Testis (tissue), 3 donors: ENCODE results near the gene PTGS2. TPM values are rescaled to one million over a fixed set of nuclear protein-coding genes. Genes with fewer than 3 reads are reported as not detected.
"Not testable (repeated sequence)": the region's sequence is repeated elsewhere in the genome, so short reads cannot be mapped to it uniquely, and the experiment has no call there.

Experiments
- DNase-seq: peaks from one replicate; pipeline ENCODE4 v3.0.0-alpha.2; 2019
- H3K27ac ChIP-seq, 2 donors: fragments of 200-600 bp; sonication (generic); one replicate each; pipeline ENCODE4 v1.5.1; 2019
- H3K27me3 ChIP-seq: fragments of 200-600 bp; sonication (generic); one replicate; pipeline ENCODE4 v1.5.1; 2019
- H3K36me3 ChIP-seq: fragments of 200-600 bp; sonication (generic); one replicate; pipeline ENCODE4 v1.5.1; 2017; ENCODE audit warnings: low read depth; ENCODE audit errors: missing control alignments
- H3K4me1 ChIP-seq: fragments of 200-600 bp; sonication (generic); one replicate; pipeline ENCODE4 v1.5.1; 2019
- H3K4me3 ChIP-seq, 2 donors: fragments of 200-600 bp; sonication (generic); one replicate each; pipeline ENCODE4 v1.5.1; 2017 to 2019
- H3K9me3 ChIP-seq: fragments of 200-600 bp; sonication (generic); one replicate; pipeline ENCODE4 v1.5.1; 2017
- POLR2A ChIP-seq: fragments of 450-650 bp; IDR thresholded peaks from one replicate; pipeline ENCODE4 v1.6.1; 2017; ENCODE audit warnings: antibody characterized with exemption, mild to moderate bottlenecking, moderate library complexity
- WGBS, 2 donors: methylation state at CpG; one replicate each; pipeline ENCODE4 v1.1.5; 2018; 5-methylcytosine and 5-hydroxymethylcytosine counted together
- intact Hi-C: fragments of 100-400 bp; cut with DNase I; formaldehyde crosslinking; loops from one replicate; pipeline ENCODE4 v1.15.1; 2023; ENCODE audit warnings: low total_unique reads
- polyA plus RNA-seq: library from polyadenylated mRNA; stranded (reverse); fragments of 350-450 nt; fragmentation: Illumina TruSeq; extraction: RNeasy Lipid Tissue Mini Kit (QIAGEN cat#74804); gene quantifications from one replicate; pipeline ENCODE4 v1.2.3, GENCODE V29; 2014; ENCODE audit warnings: low read depth, low replicate concordance; ENCODE audit not compliant: insufficient read depth
- total RNA-seq, 2 donors: library from RNA; depleted of rRNA; stranded (reverse); fragments of >200 nt; gene quantifications; one replicate each; pipeline ENCODE4 v1.2.3, GENCODE V29; 2016
- TF ChIP-seq, protein P1 (sequence below), 3 experiments: fragments of 450-650 bp in 2 of 3; fragments of 200-600 bp in 1 of 3; sonication (generic) in 1 of 3; IDR thresholded peaks; one replicate each; pipeline ENCODE4 v1.5.1; 2016 to 2019; ENCODE audit warnings: antibody characterized with exemption in 3 of 3, mild to moderate bottlenecking in 2 of 3, moderate library complexity in 1 of 3

The PTGS2 gene
- total and polyA plus RNA-seq, 3 donors from 2014 or later: 0.19 to 1.0 (median 0.75) TPM

DNA sequence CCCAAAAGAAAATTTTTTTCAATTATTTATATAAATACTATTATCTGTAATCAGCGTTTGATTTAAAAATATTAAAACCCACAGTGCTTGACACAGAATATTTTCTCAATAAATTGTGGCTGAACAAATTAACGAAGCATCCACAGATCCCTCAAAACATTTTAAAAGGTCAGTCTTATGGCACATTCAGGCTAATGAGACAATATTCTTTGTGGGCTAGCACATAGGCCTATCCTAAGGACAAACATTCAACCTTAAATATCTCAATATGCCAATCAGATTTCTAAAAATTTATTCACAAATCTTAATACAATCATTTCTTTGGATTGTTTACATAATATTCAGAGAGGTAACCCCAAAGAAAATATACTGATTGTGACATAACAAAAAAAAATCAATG is 8.1 kb downstream of the PTGS2 start:
- intact Hi-C loops: no loop called here

DNA sequence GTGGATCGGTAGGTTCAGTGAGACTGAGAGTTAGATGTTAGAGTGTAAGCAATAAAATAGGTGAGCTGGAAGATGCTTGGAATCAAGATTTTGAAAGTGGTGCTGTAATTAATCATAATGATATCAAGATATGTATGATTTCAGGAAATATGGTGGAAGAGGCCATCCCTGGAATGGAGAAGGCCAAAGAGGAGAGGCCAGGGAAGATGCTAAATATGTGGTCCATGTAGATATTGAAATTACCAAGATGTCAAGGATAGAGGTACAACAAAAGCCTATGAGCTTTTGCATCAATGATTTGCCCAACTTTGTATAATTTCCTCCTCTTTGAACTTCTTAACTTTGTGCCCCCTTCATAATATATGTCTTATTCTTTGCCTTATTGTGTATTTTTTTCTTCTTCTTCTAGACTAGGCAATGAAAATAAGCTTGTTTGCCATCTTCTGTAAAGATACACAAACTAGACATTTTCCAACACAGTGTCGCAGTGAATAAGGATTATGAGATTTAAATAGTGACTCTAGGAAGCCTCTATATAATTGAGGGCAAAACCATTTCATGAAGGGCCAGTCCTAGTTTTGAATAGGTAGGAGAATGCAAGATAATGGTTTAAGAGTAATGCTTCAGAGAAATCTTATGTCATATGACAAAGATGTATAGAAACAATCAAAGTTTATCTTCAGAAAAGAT is 8.9 kb downstream of the PTGS2 start:
- Histone ChIP-seq H3K9me3 (no peaks in the 10 kb centered on the region), H3K27me3 (no peaks in the 10 kb centered on the region), H3K4me1 (no peaks in the 10 kb centered on the region), H3K36me3 (no peaks in the 10 kb centered on the region), H3K4me3 (no peak overlapping the region), H3K27ac (no peak overlapping the region)
- DNase-seq: no peak
- TF ChIP-seq, protein P1, sequence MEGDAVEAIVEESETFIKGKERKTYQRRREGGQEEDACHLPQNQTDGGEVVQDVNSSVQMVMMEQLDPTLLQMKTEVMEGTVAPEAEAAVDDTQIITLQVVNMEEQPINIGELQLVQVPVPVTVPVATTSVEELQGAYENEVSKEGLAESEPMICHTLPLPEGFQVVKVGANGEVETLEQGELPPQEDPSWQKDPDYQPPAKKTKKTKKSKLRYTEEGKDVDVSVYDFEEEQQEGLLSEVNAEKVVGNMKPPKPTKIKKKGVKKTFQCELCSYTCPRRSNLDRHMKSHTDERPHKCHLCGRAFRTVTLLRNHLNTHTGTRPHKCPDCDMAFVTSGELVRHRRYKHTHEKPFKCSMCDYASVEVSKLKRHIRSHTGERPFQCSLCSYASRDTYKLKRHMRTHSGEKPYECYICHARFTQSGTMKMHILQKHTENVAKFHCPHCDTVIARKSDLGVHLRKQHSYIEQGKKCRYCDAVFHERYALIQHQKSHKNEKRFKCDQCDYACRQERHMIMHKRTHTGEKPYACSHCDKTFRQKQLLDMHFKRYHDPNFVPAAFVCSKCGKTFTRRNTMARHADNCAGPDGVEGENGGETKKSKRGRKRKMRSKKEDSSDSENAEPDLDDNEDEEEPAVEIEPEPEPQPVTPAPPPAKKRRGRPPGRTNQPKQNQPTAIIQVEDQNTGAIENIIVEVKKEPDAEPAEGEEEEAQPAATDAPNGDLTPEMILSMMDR (IDR thresholded peaks at IDR 0.05): no peak
- TF ChIP-seq POLR2A: no peak
- intact Hi-C loops: no loop called here
- WGBS, 2 donors: 89 to 97% methylated on average over 2 of the region's 2 CpGs

More for the DNA sequence above, 8.1 kb downstream of the PTGS2 start:
- H3K36me3 ChIP-seq: no peaks in the 10 kb centered on the region
- H3K9me3 ChIP-seq: no peaks in the 10 kb centered on the region
- H3K27me3 ChIP-seq: no peaks in the 10 kb centered on the region
- TF ChIP-seq, protein P1 (IDR thresholded peaks at IDR 0.05): no peak
- TF ChIP-seq POLR2A: no peak
- no peak for DNase-seq
- H3K27ac ChIP-seq: no peak overlapping the region
- H3K4me3 ChIP-seq: no peak overlapping the region
- WGBS, 2 donors: 81 to 87% methylated on average over 2 of the region's 2 CpGs
- H3K4me1 ChIP-seq: no peaks in the 10 kb centered on the region

DNA sequence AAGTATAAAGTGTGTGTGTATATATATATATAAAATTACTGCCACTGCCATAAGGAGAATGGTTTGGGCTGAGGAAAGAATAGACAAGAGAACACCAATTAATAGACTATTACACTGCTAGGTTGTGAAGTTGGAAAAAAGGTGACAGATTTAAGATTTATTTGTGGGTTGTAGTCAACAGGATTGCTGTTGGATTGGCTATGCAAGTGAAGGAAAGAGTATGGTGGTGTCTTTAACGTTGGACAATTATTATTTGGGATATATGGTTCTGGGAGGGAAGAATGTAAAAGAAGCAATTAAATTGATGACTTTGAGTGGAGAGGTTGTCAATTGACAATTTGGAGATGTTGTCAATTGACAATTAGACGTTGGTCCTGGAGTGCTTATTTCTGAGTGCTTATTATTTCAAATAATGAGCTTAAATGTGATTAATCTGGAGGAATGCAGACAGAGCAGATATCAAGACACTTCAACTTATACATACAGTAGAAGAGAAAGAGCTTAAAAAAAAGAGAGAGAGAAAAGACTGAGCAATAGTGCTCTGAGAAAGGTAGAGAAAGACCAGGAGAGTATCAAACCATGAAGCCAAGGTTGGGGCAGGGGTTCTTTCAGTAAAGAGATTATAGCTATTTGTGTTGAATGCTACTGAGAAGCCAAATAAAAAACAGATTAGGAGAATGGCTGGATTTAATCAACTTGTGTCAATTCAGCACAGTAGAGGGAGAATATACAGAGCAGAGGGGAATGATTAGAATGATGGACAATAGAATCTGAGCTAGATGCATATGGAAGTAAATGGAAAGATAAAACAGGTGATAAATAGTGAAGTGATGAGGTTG is 9.7 kb downstream of the PTGS2 start:
- no peak for DNase-seq
- no peaks in the 10 kb centered on the region for H3K4me1 ChIP-seq
- WGBS, 2 donors: 66 to 71% methylated on average over 2 of the region's 2 CpGs
- H3K4me3 ChIP-seq: no peak overlapping the region
- intact Hi-C loops: no loop called here
- H3K27ac ChIP-seq: no peak overlapping the region
- H3K27me3 ChIP-seq: no peaks in the 10 kb centered on the region
- no peaks in the 10 kb centered on the region for H3K9me3 ChIP-seq
- no peak for TF ChIP-seq POLR2A
- TF ChIP-seq, protein P1 (IDR thresholded peaks at IDR 0.05): no peak
- no peaks in the 10 kb centered on the region for H3K36me3 ChIP-seq

DNA sequence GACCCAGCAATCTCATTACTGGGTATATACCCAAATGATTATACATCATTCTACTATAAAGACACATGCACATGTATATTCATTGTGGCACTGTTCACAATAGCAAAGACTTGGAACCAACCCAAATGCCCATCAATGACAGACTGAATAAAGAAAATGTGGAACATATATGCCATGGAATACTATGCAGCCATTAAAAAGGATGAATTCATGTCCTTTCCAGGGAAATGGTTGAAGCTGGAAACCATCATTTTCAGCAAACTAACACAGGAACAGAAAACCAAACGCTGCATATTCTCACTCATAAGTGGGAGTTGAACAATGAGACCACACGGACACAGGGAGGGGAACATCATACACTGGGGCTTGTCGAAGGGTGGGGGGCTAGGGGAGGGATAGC is 10.4 kb downstream of the PTGS2 start:
- H3K27me3 ChIP-seq, H3K27ac ChIP-seq, H3K4me3 ChIP-seq, H3K36me3 ChIP-seq, H3K9me3 ChIP-seq, DNase-seq, H3K4me1 ChIP-seq, intact Hi-C loops: not testable (repeated sequence)
- 85 to 92% methylated on average over 3 of the region's 3 CpGs for WGBS, 2 donors

DNA sequence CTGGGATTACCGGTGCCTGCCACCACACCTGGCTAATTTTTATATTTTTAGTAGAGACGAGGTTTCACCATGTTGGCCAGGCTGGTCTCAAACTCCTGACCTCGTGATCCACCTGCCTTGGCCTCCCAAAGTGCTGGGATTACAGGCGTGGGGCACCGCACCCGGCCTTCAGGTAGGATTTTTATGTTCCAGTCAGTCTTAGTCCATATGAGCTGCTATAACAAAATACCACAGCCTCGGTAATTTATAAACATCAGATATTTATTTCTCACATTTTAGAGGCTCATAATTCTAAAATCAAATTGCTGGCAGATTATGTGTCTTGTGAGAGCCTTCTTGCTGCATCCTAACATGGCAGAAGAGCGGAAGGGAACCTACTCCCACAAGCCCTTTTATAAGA is 16.0 kb downstream of the PTGS2 start:
- H3K4me3 ChIP-seq, H3K36me3 ChIP-seq, H3K27me3 ChIP-seq, intact Hi-C loops, H3K4me1 ChIP-seq, DNase-seq, H3K9me3 ChIP-seq, H3K27ac ChIP-seq: not testable (repeated sequence)
- WGBS, 2 donors: 86 to 91% methylated on average over 8 of the region's 8 CpGs
